HG03139 (cell line): ENCODE measurements around the gene GINM1.

ENCODE experiments used
- ATAC-seq: cut with Tn5 transposase; IDR thresholded peaks from one replicate; pipeline ENCODE4 v1.9.1; 2021; ENCODE audit not compliant: unreplicated experiment

GINM1 gene, protein sequence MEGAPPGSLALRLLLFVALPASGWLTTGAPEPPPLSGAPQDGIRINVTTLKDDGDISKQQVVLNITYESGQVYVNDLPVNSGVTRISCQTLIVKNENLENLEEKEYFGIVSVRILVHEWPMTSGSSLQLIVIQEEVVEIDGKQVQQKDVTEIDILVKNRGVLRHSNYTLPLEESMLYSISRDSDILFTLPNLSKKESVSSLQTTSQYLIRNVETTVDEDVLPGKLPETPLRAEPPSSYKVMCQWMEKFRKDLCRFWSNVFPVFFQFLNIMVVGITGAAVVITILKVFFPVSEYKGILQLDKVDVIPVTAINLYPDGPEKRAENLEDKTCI

GRCh38 chr6:149565527-149566409, at the start of gene GINM1:
Gene GINM1, plus strand, starts transcription at chr6:149566375. Its CDS starts 40 bp downstream, at chr6:149566415.
- peak; percentile 86 for ATAC-seq

- ATAC-seq: no peak
Measured at GRCh38 chr6:149529650-149530049, 36.5 kb upstream of the GINM1 start.

- no peak for ATAC-seq
Measured at GRCh38 chr6:149534742-149535141, 31.4 kb upstream of the GINM1 start.

- ATAC-seq: no peak
Measured at GRCh38 chr6:149541139-149541538, 25.0 kb upstream of the GINM1 start.

DNA sequence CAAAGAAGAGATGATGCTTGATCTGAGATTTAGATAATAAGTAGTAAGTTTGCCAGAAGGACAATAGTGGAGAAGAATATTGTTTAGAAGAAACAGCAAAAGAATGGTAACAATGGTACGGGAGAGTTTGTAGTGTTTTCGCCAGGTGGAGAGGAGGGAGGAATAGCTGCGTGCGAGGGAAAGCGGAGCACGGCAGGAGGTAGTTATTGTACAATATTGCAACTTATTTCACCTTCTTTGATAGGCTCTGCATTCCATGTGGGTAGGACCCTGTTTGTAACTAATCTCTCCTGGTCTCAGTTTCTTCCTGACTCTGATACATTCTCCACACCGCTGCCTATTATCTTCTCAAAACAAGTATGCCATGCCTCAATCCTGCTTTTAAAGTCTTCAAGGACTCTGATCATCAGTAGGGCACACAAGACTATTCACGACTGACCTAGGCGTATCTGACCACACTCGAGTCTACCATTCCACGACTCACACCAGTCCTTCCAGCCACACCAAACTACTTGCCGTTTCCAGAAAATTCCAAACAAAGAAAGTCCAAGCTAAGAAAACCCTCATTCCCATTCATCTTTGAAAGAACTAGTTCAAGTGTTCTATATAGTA, 21.4 kb upstream of the GINM1 start:
- ATAC-seq: no peak

DNA sequence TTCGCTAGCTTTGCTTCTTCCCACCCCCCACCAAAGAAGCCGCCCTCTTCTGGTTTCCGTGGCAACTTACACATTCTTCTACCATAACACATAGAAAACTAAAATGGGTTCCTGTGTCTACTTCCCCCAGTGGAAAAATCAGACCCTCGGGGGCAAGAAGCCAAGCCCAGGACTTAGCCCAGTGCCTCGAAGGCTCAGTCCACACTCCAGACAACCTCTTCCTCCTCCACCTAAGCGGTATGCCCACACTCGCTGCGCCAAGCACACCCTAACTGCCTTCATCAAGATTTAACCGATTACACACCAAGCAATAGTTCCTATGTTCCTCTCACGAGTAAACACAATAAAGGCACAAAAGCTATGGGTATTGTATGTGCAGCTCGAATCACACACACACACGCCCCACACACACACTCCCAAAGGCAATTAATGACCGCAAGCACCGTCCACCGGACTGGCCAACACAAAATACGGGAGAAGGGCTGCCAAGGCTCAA, 20.9 kb upstream of the GINM1 start:
- ATAC-seq: peak; percentile 7

DNA sequence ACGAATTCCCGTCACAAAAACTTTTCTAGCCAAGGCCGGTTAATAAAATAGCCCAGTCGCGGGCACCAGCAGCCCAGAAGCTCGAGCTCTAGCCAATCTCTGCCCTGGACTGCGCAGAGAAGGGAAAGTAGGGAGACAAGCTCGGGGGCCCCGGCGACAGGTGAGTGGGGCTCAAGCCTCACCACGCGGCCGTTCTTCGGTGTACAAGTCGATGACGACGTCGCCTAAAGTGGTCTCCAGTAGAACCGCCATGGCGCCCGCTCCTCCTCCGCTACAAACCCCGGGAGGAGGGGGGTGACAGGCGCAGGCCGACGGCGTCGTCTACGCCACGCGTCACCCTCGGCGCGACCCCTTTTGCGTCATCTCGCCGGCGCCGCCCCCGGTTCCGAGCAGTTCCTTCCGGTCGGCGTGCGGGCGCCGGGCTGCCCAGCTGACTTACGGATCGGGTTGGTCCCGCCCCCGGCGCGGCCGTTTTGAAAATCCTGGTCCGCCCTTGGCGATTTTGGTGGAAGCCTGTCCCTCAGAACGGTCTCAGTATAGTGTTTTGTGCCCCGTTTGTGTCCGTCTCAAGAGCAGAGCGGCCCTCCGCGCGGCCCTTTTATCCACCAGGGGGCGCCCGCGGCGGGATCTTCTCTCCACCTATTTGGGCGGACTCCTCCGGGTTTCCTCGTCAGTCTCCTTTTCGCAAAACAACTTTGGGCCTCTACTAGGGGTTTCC, 20.3 kb upstream of the GINM1 start, which contains the start of gene PPIL4:
TSS of gene PPIL4 (minus strand) at position 290 of the 718 bp plus-strand sequence. CDS start at position 252, 38 bp downstream.
- peak; percentile 86 for ATAC-seq

GRCh38 chr6:149551920-149552319, 14.3 kb upstream of the GINM1 start:
- ATAC-seq: no peak

DNA sequence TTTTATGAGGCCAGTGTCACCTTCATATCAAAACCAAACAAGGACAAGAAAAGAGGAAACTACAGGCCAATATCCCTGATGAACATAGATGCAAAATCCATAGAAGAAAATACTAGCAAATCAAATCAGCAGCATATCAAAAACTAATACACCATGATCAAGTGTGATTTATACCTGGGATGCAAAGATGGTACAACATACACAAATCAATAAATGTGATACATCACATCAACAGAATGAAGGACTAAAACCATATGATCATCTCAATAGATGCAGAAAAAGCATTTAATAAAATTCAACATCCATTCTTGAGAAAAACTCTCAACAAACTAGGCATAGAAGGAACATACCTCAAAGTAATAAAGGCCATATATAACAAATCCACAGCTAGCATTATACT, 8.1 kb upstream of the GINM1 start:
- ATAC-seq: no peak

DNA sequence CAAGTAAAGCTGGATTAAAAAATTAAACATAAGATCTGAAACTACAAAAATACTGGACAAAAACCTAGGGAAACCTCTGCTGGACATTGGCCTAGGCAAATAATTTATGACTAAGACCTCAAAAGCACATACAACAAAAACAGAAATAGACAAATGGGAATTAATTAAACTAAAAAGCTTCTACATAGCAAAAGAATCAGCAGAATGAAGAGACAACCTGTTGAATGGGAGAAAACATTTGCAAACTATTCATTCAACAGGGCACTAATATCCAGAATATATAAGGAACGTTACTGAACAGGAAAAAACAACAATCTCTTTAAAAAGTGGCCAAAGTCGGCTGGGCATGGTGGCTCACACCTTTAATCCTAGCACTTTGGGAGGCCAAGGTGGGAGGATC, 6.8 kb upstream of the GINM1 start:
- ATAC-seq: no peak

- no peak for ATAC-seq
Measured at GRCh38 chr6:149560736-149561135, 5.4 kb upstream of the GINM1 start.

- no peak for ATAC-seq
Measured at GRCh38 chr6:149563203-149563927, 2.8 kb upstream of the GINM1 start.

DNA sequence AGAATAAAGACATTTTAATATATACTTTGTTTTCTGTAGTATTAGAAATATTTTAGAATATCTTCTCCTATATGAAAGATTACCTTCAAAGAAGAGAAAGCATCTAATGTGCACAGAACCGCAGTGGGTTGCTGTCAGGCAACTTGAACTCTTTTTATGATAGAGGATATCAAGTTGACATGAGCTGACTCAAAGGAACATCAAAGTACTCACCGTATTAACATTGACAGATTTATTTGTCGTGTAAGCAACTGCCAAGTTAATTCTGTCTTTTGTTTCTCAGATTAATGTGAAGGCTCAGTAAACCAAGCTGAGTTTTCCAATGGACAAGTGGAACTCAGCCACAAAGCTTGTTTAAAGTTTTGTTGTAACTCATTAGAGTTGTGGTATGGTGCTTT, 2.2 kb upstream of the GINM1 start:
- no peak for ATAC-seq

DNA sequence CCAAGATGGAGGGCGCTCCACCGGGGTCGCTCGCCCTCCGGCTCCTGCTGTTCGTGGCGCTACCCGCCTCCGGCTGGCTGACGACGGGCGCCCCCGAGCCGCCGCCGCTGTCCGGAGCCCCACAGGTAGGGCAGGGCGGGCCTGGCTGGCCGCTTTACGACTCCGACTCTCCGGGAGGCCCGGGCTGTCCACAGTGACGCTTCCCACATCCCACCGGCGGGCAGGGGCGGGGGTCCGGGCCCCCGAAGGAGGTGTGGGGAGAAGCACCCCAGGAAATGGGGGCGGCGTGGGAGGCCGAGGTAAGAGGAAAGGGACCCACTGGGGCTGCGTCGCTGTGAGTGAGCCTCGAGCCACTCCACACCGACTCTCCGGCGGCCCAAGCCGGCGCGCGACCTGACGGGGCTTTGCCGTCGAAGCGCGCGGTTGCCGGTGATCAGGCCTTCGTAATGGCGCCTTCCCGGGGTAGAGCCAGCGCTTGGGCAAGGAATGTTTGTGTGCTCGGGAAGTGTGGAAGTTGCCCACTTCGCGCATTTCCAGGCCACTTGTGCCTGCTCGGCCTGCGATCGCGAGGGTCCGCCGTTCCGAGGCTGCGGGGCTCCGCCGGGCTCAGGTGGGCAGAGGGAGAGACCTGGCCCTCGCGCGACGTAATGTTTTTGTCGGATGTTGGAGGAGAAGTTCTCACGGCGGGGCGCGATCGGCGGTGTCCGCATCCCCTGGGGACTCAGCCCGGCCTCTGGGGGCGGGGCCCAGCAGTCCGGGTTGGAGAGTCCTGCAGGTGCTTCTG, 427 bp downstream of the GINM1 start:
- peak; percentile 14 for ATAC-seq

DNA sequence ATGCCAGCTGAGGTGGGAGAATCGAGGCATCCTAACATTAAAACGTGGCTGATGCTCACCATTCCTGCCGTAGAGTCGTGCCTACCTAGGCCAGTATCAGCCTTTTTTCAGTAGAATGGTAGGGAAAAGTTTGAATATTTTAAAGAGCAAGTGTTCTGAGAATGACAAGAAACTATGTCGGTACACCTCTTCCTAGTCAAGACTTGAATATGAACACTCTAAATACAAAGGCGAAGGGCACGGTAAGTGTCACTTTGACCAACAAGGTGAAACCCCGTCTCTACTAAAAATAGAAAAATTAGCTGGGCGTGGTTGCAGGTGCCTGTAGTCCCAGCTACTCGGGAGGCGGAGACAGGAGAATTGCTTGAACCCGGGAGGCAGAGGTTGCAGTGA, 1.0 kb downstream of the GINM1 start:
- no peak for ATAC-seq

DNA sequence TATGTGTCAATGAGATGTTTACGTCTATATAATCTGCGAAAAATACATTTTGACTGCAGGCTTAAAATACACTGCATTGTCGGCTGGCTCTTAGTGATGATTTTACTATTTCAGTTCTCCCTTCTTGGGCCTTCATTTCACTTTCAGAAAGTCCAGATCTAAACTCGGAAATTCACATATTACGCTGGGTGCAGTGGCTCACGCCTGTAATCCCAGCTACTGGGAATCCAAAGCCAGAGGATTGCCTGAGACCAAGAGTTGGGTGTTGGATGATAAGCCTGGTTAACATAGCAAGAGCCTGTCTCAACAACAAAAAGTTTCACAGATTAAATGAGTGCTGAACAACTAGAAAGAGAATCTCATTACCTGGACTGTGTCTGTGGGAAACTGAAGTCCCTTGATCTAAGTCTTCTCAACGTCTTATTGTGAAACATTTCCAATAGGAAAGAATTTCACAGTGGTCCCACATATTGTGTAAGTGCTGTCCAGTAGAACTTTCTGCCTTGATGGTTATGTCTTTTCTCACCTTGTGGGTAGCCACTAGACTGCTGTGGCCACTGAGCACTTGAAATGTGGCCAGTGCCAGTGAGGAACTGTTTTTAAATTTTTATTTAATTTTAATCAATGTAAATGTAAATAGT, 1.9 kb downstream of the GINM1 start:
- no peak for ATAC-seq

DNA sequence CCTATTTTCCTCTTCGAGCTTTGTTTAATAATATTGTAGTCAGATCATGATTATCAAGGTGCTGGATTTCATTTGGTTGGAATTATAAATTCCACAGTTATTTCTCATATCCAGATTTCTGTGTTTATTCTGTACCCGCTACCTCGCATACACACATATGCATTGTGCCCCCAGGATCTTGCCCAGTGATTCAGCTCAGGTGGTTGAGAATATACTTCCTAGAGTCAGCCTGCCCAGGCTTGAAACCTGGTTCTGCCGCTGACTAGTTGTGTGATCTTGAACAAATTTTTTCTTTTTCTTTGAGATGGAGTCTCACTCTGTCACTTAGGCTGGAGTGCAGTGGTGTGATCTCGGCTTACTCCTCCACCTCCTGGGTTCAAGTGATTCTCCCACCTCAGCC, 14.7 kb downstream of the GINM1 start:
- no peak for ATAC-seq

DNA sequence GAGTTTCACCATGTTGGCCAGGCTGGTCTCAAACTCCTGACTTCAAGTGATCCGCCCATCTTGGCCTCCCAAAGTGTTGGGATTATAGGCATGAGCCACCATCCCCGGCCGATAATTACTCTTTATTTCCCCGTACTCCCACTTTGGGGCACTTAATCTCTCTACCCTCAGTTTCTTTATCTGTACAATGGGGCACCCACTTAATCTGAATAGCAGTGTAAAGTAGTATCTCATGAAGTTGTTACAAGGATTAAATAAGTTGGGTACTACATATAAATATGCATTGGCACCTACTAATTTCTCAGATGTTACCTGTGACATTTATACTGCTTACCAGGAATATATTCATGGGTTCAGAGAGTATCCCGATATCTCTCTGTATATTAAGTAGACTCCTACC, 15.2 kb downstream of the GINM1 start:
- no peak for ATAC-seq

DNA sequence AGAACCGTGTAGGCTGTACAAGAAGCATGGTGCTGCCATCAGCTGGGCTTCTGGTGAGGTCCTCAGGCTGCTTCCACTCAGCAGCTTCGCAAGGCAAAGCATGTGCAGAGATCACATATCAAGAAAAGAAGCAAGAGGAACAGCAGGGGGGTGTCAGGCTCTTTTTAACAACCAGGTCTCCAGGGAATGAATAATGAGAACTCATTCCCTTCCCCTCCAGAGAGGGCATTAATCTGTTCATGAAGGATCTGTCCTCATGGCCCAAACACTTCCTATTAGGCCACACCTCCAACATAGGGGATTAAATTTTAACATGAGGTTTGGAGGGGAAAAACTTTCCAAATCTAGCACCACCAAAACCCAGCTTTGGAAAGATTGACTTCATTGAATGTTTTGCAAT, 20.0 kb downstream of the GINM1 start:
- no peak for ATAC-seq
